Cardiac fibroblast (primary cell): ENCODE measurements around the gene FHIP1B.

Experiments
- DNase-seq, 2 donors: peaks; one replicate each; pipeline versions ENCODE4 v3.0.0 to v3.0.0-alpha.2; 2010; ENCODE audit warnings: low read depth in 2 of 2
- H3K4me3 ChIP-seq, 2 donors: replicated peaks in 1 of 2; 1 replicate in 1 of 2; 2 replicates in 1 of 2; pipeline ENCODE4 v1.5.1; 2011; ENCODE audit warnings: low read depth in 2 of 2, low read length in 2 of 2, mild to moderate bottlenecking in 2 of 2, moderate library complexity in 1 of 2
- CTCF ChIP-seq: IDR thresholded peaks from one replicate; pipeline ENCODE4 v1.5.1; 2011; ENCODE audit warnings: low read depth, mild to moderate bottlenecking, low read length, inconsistent platforms

The FHIP1B gene

DNA sequence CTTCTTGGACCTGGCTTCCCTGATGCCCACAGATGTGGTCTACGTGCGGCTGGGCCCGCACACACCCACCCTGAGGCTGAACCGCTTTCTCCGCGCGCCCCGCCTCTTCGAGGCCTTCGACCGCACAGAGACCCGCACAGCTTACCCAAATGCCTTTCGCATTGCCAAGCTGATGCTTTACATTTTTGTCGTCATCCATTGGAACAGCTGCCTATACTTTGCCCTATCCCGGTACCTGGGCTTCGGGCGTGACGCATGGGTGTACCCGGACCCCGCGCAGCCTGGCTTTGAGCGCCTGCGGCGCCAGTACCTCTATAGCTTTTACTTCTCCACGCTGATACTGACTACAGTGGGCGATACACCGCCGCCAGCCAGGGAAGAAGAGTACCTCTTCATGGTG lies 5.7 kb upstream of the FHIP1B start:
- no peak for DNase-seq
- H3K4me3 ChIP-seq = no peak overlapping the region
- no peak for TF ChIP-seq CTCF

DNA sequence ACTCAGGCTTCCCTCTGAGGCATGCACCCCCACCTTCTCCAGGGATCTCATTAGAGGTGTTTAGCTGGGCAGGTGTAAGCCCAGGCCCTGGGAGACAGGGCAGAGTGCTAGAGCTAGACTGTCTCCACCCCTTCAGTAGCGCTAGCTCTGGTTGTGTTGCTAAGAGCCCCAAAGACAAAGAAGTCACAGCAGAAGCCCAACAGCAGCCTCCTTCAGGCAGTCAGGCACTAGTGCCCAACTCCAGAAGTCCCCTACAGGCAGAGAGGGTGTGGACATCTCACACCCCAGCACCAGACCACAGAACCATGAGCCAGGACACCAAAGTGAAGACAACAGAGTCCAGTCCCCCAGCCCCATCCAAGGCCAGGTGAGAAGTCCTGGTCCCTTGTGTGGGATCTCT lies 4.5 kb upstream of the FHIP1B start, which contains the start of gene CNGA4:
CNGA4 (plus strand) TSS at position 188 of the 400 bp plus-strand sequence; CDS start at position 306, 118 bp downstream.
- TF ChIP-seq CTCF = no peak
- DNase-seq = no peak
- H3K4me3 ChIP-seq = no peak within 1 kb of the TSS

DNA sequence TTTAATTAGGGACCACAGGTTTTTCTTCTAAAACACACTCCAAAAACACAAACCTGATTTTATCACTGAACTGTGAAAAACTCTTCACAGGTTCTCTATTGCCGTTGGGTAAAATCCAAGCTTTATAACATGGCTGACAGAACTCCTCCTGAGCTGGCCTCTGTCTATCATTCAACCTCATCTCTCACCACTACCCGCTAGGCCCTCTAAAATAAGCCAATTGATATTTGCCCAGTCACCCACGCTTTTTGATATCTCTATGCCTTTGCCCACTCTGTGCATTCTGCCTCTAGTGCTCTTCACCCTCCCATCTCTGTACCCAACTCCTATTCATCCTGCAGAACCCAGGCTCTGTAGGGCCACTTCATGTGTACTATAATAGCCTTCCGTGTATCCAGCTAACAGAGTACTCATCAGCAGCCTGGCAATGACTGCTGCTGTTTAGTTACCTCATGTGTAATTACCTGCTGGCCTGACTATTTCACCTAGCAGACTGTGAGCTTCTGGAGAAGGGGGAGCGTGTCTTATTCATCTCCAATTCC lies 3.4 kb upstream of the FHIP1B start:
- no peak for TF ChIP-seq CTCF
- no peak for DNase-seq
- no peak overlapping the region for H3K4me3 ChIP-seq

GRCh38 chr11:6237266-6237665 lies 2.8 kb upstream of the FHIP1B start:
- no peak for DNase-seq
- TF ChIP-seq CTCF = no peak
- H3K4me3 ChIP-seq = no peak overlapping the region

DNA sequence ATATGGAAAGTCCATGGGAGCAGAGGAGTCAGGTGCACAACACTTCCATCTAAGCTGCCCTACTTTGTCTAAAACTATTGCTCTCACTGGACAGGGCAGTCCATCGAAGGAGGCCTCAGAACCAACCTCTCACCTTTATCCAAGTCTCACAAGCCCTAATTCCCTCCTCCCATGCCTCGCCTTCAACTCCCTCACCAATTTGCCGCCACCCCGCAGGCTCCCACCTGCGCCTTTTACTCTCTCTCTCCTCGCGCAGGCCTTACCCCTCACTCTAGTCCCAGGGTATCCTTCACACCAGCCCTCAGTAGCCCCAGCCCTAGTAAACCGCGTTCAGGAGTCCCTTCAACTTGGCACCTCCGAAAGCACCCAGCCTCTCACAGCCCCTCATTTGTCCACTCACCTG lies 451 bp downstream of the FHIP1B start:
- DNase-seq = no peak
- TF ChIP-seq CTCF = no peak
- peak overlapping the region; percentile 84 to 95 for H3K4me3 ChIP-seq

- no peak for TF ChIP-seq CTCF
- peak in 1 of 2 donors; percentile 14 for DNase-seq
- no peak overlapping the region for H3K4me3 ChIP-seq
Measured at GRCh38 chr11:6232899-6233298, 1.5 kb downstream of the FHIP1B start.

DNA sequence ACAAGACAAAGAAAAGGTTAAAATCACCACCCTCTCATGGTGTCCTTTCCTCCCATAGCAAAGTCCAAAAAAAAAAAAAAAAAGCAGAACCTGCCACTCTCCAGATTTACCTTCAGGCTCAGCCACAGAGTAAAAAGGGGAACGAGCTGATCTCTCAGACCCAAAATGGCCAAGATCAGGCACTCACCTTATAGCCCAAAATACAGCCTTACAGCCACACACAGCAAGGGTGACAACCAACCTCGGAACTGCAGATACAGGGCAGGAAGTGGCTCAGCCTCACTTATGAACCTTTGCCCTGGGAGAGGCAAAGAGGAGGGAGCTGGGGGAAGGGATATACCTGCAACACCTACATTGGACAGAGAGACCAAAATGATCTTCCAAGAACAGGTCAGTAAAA lies 4.5 kb downstream of the FHIP1B start:
- no peak for TF ChIP-seq CTCF
- H3K4me3 ChIP-seq = no peak overlapping the region
- DNase-seq = no peak
